GM18499 (cell line): ENCODE data around the gene ADCY2.

Source experiments
- ATAC-seq: cut with Tn5 transposase; IDR thresholded peaks from one replicate; pipeline ENCODE4 v1.9.1; 2021; ENCODE audit warnings: moderate number of reproducible peaks; ENCODE audit not compliant: insufficient read depth, unreplicated experiment

Gene ADCY2

DNA sequence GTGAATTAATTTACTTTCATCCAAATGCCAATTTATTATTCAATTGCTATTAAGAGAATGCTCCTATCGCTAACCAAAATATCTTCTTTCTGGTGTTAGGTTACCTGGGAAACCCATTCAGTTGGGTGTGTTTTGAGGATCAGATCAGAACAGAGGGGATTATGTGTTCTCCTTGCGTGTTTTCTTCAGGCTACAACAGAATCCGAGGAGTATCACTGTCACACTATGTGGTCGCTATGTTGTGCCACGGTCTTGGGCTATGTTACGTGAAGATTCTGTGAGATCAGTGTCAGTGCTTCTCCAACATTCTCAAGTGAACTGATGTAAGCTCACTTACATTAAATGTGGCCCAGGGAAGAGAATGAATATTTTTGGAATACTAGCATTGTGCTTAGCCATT, 39.0 kb downstream of the ADCY2 start:
- ATAC-seq = no peak

DNA sequence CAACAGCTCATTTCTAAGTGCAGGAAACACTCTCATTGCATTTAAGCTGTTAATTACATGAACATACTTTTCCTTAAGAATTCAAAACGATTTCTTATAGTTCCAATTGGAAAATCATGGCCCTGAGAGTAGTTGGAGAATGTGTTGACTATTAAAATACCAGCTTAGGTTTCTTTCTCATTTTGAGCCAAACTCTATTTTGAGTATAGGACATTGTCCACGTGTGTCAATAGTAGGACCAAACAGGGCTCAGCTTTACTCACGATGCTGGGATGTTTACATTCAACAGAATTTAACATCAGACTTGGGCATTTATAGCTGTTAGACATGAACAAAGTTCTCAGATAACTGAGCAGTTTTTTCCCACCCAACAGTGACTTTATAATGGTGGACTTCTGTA, 39.6 kb downstream of the ADCY2 start:
- no peak for ATAC-seq

DNA sequence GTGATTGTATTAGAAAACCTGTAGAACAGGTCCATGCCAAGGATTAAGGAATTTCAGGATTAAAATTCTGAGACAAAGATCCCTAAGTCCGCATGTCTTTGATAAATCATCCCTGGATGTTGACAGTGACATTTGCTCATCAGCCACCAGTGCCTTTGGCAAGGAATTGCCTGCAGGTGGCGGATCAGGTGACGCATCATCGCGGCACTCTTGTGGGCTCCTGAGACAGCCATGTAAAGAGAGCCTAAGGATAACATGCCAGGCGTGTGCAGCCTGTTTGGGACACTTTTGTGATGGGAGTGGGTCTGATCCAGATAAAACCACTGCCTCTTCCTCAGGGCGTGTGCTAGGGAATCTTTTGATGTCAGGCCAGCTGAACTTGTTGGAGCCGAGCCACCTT, 40.6 kb downstream of the ADCY2 start:
- ATAC-seq = no peak

DNA sequence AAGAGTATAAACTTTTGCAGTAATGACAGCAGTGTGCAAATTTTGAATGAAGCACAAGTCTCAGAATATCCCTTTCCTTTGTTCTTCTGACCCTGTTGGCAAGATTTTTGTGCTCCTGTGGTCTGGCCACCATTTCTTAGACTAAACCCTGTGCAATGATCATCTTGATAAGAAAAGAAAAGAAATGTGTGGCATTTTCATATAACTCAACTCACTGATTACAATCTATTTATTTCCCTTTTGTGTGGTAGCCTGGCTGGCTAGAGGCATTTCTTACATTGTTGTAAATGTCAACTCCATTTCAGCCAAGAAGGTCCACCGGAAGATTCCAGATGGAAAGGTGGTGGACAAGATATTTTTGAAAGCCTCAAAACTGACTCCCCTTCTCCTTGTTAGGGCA, 41.9 kb downstream of the ADCY2 start:
- no peak for ATAC-seq

DNA sequence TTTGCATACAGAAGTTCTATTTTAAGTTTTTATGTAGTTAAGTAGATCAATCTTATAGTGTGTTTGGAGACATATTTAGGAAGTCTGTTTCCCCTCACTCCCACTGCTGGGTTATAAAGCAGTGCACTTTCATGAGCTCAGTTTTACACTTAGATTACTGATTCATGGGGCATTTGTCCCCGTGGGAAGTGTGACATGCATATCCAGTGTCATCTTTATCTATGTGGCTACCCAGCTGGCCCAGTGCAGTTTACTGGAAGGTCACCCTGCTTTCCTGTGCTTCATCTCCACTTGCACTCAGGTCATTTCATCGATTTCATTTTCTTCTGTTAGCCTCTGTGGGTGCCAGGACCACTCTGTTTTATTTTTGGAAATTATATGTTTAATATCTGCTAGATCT, 49.1 kb downstream of the ADCY2 start:
- no peak for ATAC-seq

DNA sequence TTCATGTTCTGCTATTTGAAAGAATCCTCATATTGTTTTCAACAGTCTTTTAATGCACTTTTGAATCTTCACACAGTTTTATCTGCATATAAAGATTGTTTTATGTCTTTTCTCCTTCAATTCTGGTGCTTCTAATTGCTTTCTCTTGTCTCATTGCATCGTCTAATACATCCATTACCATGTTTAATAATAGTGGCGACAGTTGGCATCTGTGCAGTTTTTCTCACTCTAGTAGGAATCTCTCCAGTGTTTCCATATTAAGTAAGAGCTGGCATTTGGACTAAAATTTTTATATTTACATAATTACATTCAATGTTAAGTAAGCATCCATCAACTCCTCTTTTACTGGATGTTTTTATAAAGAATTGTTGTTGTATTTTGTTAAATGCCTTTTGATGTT, 49.9 kb downstream of the ADCY2 start:
- no peak for ATAC-seq

DNA sequence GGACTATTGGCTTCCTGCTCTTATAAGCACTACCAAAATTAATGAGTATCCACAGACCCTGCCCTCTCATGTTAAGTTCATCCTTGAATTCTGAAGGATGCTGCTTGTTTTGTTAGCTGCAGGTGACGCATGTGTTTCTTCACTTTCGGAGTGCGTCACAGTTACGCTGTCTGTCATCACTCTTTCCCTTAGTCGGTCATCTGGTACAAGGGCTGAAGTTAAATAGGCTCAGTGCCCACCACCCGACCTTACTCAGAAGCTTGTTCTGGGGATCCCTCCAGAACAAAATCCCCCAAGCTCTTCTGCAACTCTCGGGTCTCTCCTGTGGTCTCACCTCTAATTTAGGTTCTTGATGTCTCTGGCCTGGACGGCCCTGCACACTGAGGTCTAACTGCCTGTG, 51.0 kb downstream of the ADCY2 start:
- ATAC-seq = no peak

DNA sequence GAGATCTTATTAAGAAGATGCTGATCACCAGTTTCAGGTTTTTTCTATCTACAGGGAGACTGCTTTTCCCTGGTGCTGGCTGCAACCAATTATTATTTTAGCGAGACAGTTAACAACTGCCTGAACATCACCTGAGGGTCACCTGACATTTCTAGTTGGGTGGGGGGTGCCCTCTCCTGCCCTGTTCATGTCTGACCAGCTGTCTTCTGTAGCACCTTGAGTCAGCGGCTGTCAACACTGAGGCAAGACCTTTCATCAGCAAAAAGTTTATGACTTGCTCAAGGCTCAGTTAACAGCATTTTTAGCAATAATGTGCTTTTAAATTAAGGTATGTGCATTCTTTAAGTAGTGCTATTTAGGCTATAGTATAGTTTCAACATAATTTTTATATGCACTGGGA, 58.0 kb downstream of the ADCY2 start:
- no peak for ATAC-seq

DNA sequence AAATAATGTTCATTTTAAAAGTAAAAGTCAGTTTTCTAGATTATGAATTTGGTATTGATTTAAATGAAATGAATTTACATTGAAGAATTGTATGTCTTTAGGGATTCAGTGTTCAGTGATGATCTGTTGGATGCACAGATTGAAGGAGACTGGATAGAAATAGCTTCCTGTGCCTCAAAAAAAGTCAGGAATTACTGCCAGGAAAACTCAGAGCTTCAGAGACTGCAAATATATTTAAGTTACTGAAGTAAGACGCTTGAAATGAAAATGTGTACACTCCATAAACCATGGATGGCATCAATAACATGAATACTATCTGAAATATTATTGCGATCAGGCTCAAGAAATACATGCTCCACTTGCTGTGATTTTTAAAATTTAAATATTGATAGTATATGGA, 60.3 kb downstream of the ADCY2 start:
- no peak for ATAC-seq

DNA sequence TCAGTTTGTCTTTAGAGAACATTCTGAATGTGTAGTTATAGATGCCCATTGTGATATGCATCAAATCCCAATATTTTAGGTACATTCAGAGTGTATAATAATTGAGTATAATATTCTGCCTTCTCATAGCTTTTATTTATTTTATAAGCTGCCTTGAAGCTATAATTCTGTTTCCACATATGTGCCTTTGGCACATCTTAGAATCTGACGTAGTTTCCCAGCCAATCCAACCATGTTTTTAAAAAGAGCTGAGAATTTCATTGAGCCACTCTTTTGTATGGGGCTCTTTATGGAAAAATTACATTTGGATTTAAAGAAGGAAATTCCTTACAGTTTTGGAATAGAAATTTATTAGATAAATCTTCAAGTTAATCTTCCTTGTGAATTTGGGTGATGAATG, 65.4 kb downstream of the ADCY2 start:
- no peak for ATAC-seq

DNA sequence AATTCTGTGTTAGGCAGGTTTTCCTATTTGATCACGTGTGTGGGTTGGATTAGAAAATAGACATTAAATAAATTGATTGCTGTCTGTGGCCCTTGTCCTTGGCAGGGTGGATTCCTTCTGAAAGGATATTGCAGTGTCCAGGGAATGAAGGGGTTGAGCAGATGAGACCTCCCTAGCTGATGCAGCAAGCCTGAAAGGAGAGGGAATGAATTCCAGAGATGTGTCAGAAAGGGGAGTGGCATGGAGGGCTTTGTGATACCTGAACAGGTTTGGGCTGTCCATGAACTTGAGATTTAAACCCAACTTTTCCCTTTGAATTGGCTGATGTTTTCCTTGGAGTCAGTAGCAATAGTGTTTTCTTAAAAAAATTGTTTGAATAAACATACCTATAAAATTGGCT, 66.8 kb downstream of the ADCY2 start:
- no peak for ATAC-seq

DNA sequence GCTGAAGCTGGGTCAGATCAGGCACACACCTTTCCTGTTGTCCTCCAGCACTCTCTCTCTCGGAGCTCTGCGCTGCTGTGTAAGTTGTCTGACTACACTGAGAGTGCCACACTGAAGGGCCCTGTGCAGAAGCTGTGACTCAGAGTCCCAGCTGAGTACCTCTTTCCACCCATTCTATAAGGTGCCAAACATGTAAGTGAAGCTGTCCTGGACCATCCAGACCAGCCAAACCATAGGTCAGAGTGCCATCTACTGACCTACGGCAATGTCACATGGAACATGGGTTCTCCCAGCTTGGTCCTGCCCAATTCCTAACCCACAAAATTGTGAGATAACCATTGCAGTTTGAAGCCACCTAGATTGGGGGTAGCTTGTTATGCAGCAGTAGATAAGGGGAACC, 68.2 kb downstream of the ADCY2 start:
- ATAC-seq = no peak

DNA sequence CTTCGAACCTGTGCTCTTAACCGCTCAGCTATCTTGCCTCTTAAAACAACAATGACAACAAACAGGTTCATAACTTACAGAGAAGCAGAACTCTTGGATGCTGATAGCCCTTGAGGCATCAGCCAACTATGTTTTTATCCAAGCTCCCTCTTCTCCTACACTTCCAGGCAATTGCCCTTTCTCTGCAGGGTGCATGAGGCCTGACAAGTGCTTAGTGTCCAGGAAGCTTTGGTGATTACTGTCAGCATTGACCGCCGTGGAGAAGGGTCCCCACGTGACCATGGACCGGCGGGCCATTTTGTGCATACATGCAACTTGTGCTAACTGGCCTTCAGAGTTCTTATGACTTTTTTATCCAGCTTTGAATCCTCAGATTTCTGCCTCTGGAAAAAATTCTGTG, 71.2 kb downstream of the ADCY2 start:
- ATAC-seq = no peak

DNA sequence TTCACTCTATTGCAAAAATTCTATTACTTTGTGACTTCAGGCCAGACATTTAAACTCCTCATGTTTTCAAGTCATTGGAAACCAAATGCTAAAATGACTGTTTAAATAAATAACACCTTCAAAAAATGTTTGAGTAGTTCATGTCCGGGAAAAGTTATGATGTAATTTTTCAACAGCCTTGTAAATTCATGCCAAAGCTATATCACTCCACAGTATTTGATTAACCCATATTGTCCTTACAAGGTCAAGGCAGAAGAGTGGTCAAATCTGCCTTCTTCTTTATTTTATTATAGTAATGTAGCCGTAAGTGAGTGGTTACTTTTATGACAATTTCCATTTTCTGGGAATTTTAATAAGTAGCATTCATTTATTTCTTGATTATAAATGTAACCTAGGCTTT, 72.8 kb downstream of the ADCY2 start:
- ATAC-seq = no peak

DNA sequence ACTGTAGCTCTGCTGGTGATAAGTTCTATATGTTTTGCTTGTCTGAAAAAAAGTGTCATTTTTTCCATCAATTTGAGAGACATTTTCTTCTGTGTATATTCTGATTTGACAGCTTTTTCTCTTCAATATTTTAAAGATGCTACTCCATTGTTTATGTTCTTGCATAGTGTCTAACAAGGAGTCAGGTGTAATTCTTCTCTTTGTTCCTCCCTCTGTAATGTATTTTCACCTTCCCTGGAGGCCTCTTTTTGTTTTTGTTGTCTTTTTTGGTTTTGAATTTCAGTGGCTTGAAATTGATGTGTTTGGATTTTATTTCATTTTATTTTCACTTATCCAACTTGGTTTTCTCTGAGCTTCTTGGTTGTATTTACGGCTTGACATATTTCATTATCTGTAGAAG, 75.8 kb downstream of the ADCY2 start:
- no peak for ATAC-seq

DNA sequence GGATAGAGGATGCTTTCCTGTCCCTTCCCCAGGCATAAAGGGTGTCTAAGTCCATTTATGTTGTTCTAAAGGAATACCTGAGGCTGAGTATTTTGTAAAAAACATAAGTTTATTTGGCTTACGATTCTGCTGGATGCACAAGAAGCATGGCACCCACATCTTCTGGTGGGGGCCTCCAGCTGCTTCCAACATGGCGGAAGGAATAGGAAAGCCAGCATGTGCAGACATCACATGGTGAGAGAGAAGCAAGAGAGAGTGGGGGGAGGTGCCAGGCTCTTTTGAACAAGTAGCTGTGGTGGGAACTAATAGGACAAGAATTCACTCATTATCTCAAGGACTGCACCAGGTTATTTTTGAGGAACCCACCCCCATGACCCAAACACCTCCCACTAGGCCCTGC, 77.2 kb downstream of the ADCY2 start:
- ATAC-seq = no peak

DNA sequence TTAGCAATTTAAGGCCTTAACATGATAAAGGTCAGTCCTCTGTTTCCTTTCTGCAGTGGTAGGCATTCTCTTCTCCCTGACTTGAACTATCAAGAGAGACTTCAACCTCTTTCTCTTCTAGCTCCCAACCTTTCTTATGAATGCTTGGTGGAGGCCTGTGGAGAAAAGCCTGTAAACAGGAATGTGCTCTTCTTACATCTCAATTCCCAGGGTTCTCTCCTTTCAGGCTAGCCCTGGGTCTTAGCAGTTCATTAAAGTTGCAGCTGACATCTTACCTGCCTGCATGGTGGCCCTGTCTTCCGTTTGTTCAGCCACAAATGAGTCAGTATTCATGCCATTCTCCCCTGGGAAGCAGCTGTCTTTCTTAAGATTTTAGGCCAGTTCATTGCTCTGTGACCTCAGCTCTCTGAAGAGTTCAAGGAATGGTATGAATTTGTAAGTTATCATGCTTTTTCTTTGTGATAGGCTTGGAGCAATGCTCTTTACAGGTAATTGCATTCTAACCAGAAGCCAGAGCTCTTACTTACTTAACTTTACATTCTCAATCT, 77.8 kb downstream of the ADCY2 start:
- ATAC-seq = no peak

DNA sequence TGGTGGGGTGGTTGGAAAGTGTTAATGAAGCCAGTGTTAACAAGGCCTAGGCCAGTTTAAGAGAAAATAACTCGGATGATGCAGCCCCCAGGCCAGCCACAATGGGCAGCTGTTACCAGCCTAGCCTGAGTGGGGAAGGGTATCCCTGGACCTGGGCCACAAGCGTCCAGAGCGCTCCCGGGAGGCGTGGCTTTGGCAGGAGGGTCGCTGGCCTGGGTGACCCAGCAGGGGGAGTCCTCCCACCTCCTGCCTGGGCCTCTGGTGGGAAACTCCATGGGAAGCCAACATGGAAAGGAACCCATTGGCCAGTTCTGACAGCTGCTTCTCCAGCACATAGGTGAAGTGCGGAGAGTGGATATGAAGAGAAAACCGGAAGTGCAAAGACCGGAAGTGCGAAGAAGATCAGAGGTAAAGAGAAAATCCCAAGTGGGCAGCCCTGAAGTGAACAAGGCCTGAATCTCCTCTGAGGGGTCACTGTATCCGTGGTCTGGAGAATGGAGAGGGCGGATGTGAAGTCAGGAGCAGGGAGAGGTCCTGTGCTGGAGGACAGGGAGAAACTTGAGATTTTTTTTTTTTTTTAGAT, 79.0 kb downstream of the ADCY2 start:
- no peak for ATAC-seq

DNA sequence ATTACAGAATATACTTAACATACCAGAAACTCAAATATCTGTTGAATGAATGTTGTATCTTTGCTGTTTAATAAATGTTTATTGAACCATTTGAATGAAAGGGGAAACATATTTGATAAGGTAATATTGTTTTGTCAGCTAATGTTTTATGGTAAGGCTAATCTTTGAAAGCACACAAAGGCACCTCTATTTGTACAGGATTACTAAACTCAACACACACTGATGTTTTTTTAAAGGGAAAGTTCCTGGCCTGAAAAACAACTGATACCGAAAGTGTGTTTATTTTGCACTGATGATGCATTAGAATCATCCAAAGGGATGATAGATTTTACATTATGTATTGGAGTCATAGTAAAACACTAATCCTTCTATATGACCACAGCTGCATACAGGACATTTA, 82.5 kb downstream of the ADCY2 start:
- ATAC-seq = no peak

DNA sequence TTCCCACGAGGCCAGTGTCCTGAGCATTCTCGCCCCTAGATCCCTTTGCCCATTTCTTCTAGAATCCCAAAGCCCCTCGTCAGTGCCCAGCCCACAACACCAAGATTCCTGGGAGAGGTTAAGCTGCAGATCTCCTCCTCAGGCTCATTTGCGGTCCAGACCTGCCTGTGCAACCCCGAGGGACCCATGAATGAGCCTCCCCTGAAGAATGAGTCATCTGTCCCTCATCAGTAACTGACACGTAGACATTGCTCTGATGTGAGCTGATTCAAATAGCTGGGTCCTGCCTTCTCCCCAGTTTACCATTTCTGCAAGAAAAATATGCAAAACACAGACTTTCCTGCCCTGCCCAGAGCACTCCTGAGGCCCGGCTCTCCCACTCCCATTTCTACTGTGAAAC, 92.8 kb downstream of the ADCY2 start:
- no peak for ATAC-seq

DNA sequence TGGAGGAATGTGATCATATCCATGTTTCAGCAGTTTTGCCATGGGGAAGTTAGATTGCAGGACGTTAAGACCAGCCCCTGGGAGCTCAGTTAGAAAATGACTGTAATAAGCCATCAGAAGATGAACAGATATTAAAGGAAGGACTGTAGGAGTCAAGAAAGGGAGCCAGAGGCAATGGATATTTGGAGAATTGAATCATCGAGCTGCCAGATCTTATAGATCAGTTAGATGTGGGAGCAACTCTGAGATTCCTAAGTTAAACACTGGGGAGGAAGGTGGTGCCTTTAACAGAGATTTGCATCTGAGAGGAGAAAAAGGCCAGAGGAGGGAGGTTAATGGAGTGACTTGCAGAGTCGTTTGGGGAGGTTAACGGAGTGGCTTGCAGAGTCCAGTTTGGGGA, 96.4 kb downstream of the ADCY2 start:
- no peak for ATAC-seq

DNA sequence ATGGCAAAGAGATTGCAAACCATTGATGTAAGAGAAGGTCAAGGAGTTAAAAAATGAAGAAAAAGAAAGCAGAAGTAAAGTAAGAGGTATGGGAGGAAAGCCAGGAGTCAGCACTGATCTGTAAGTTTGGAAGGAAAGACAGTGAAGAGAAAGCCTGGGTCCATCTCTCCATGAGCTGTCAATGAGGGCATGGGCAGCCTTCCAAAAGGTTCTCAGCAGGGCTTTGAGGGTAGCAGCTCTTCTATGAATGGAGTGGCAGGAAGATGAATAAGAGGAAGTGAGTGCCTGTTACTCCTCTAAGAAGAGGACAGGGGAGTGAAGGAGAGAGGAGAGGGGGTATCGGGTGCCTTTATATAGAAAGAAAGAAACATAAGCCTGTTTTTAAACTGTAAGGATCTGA, 97.1 kb downstream of the ADCY2 start:
- no peak for ATAC-seq

DNA sequence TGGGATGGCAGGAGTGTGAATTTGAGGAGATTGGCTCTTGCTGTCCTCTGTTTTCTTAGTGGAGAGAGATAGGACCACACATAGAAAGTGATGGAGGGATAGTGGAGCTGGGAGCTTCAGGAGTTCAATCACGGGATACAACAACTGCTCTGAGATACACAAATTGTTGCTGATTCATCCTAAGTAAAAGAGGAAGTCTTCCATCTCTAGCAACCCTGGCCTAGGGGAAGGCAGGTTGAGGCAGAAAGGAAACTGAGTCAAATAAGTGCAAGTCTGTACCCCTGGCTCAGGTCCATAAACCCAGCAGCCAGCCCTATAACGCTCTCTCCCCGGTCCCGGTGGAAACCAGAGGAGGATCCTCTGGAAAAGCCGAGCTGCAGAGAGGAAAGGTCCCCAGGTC, 97.7 kb downstream of the ADCY2 start:
- ATAC-seq = no peak
